ENCODE data around the gene FBXO24. TPM values are rescaled to one million over a fixed set of nuclear protein-coding genes. Genes with fewer than 3 reads are reported as not detected.
"Not testable (repeated sequence)": the region's sequence is repeated elsewhere in the genome, so short reads cannot be mapped to it uniquely, and the experiment has no call there.

Gene FBXO24
- total and polyA plus RNA-seq, 7 experiments from 2014 or later = 0.75 to 3.1 (median 2.0) TPM

DNA sequence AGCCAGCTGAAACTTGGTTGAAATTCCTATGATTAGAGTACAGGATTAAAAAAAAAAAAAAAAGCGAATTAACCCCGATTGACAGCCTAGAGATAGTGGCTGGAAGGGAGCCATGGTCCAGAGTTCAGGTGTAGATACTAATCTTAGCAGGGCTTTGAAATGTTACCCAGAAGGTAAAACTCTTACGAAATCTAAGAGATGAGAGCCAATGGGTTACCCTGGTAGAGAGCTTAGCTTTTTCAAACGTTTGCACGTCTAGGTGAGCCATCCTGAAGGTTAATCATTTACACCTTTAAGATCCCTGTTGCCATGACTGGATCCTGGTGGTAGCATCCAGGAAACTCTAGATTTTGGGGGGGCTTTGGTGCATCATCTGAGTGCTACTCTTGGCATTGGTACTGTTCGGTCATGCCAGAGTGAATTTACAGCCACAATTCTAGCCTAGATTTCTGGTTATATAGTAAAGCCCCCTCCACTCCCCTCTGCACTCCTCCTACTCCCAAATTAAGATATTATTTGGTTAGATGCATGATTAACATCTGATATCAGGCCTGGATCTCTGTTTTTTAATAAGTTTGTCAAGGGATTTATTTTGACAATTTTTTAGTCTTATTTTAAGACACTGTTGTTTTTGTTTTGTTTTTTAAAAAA is 45.9 kb upstream of the FBXO24 start:
- intact Hi-C loops (cut with micrococcal nuclease) = no loop called here
- Histone ChIP-seq H3K4me3 (ENCODE audit: low read length) (peak overlapping the region; percentile 73), H3K4me1 (ENCODE audit: control insufficient read depth in 2 of 2, insufficient read depth in 2 of 2, low read length in 2 of 2) (peaks cover 41 to 52% of the 10 kb centered on the region in 2 donors), H3K27ac (ENCODE audit: low read depth, low read length) (peak overlapping the region; percentile 59), H3K36me3 (ENCODE audit: control insufficient read depth in 2 of 3, insufficient read depth in 3 of 3, low read length in 3 of 3) (peaks cover 0 to 3% (median 0%) of the 10 kb centered on the region in 3 experiments), H3K9me3 (ENCODE audit: control insufficient read depth in 2 of 3, low read length in 3 of 3) (no peaks in the 10 kb centered on the region), H3K27me3 (ENCODE audit: control insufficient read depth in 2 of 2, insufficient read depth in 2 of 2, low read length in 2 of 2) (no peaks in the 10 kb centered on the region)
- Mint-ChIP-seq H3K27me3 (peaks cover 0 to 2% (median 0%) of the 10 kb centered on the region in 5 donors), H3K9me3 (no peaks in the 10 kb centered on the region), H3K4me3 (peak overlapping the region; percentile 85 to 100 (median 92)), H3K4me1 (peaks cover 40 to 67% (median 61%) of the 10 kb centered on the region in 7 donors), H3K27ac (peak overlapping the region; percentile 22 to 90 (median 73)), H3K36me3 (peaks cover 0 to 9% (median 0%) of the 10 kb centered on the region in 5 donors)
- DNase-seq (no peak), ATAC-seq (no peak)
- CTCF ChIA-PET = interaction anchor here (0.7 to 5.4 kb wide), 2 partner anchors 19 to 312 kb away, joined by 4 to 33 read pairs; partner anchors contain the start of gene SLC12A9
- POLR2A ChIA-PET = interaction anchor here (0.5 to 4.4 kb wide), 2 partner anchors 9 to 161 kb away, joined by 4 to 32 read pairs; no protein-coding TSS in a partner anchor

DNA sequence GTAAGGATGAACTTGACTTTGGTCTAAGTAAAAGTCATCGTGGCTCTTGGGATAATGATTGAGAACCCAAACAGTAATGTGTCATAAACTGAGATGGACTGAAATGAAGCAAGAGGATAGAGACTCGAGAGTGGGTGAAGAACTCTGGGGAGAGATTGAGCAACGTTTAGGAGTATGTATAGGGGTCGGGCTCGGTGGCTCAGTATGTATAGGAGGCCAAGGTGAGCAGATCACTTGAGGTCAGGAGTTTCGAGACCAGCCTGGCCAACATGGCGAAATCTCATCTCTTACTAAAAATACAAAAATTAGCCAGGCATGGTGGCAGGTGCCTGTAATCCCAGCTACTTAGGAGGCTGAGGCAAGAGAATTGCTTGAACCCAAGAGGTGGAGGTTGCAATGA is 44.8 kb upstream of the FBXO24 start:
- H3K27ac ChIP-seq (ENCODE audit: low read depth, low read length); H3K9me3 Mint-ChIP-seq; H3K9me3 ChIP-seq (ENCODE audit: control insufficient read depth in 2 of 3, low read length in 3 of 3); H3K27me3 Mint-ChIP-seq; intact Hi-C loops (cut with micrococcal nuclease); H3K27me3 ChIP-seq (ENCODE audit: control insufficient read depth in 2 of 2, insufficient read depth in 2 of 2, low read length in 2 of 2); H3K36me3 Mint-ChIP-seq; H3K36me3 ChIP-seq (ENCODE audit: control insufficient read depth in 2 of 3, insufficient read depth in 3 of 3, low read length in 3 of 3); ATAC-seq; DNase-seq: not testable (repeated sequence)
- H3K4me1 Mint-ChIP-seq = peaks cover 51 to 78% (median 72%) of the 10 kb centered on the region in 7 donors
- H3K27ac Mint-ChIP-seq = peak overlapping the region; percentile 2 to 88 (median 53)
- H3K4me1 ChIP-seq (ENCODE audit: control insufficient read depth in 2 of 2, insufficient read depth in 2 of 2, low read length in 2 of 2) = peaks cover 52 to 63% of the 10 kb centered on the region in 2 donors
- peak overlapping the region; percentile 25 for H3K4me3 ChIP-seq (ENCODE audit: low read length)
- H3K4me3 Mint-ChIP-seq = peak overlapping the region; percentile 35 to 100 (median 54)
- ChIA-PET CTCF (interaction anchor here (0.6 to 5.4 kb wide), 4 partner anchors 18 to 185 kb away, joined by 3 to 33 read pairs (median 7); no protein-coding TSS in a partner anchor), POLR2A (interaction anchor here (0.7 to 3.1 kb wide), 5 partner anchors 14 to 62 kb away, joined by 3 to 13 read pairs (median 4); partner anchors contain the start of genes FBXO24, LRCH4 and TSC22D4)

DNA sequence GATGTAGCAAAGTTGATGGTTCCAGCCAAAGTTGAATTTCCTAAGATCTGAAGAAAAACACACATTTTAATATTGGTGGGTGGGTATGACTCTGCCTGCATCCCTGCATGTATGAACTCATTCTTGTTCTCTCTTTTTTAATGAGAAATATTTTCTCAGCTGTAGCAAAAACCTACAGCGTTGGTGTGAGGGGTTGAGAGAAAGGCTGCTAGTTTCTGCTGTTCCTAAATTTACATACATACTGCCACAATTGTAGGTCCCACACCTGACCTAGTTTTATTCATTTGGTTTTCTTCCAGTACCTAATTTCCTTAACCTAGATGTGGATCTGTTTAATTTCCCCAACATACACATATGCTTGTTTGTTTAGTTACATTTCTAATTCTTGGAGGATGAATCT is 42.5 kb upstream of the FBXO24 start:
- ChIA-PET POLR2A (interaction anchor here (0.8 to 3.1 kb wide), 5 partner anchors 17 to 114 kb away, joined by 3 to 17 read pairs (median 4); partner anchors contain the start of genes FBXO24, LRCH4 and MEPCE), CTCF (interaction anchor here (1.0 to 5.4 kb wide), 3 partner anchors 16 to 66 kb away, joined by 3 to 33 read pairs (median 11); no protein-coding TSS in a partner anchor)
- peaks cover under 1 to 14% (median 5%) of the 10 kb centered on the region in 5 donors for H3K36me3 Mint-ChIP-seq
- intact Hi-C loops (cut with micrococcal nuclease) = no loop called here
- peaks cover 0 to 2% (median 0%) of the 10 kb centered on the region in 5 donors for H3K27me3 Mint-ChIP-seq
- peak overlapping the region; percentile 61 to 82 (median 70) for H3K4me3 Mint-ChIP-seq
- H3K4me3 ChIP-seq (ENCODE audit: low read length) = no peak overlapping the region
- H3K36me3 ChIP-seq (ENCODE audit: control insufficient read depth in 2 of 3, insufficient read depth in 3 of 3, low read length in 3 of 3) = peaks cover 0 to 4% (median 0%) of the 10 kb centered on the region in 3 experiments
- H3K4me1 ChIP-seq (ENCODE audit: control insufficient read depth in 2 of 2, insufficient read depth in 2 of 2, low read length in 2 of 2) = peaks cover 69 to 77% of the 10 kb centered on the region in 2 donors
- H3K9me3 ChIP-seq (ENCODE audit: control insufficient read depth in 2 of 3, low read length in 3 of 3) = no peaks in the 10 kb centered on the region
- H3K27ac Mint-ChIP-seq = peak overlapping the region; percentile 77 to 95 (median 88)
- H3K27me3 ChIP-seq (ENCODE audit: control insufficient read depth in 2 of 2, insufficient read depth in 2 of 2, low read length in 2 of 2) = no peaks in the 10 kb centered on the region
- ATAC-seq = no peak
- no peak for DNase-seq
- H3K4me1 Mint-ChIP-seq = peaks cover 69 to 95% (median 87%) of the 10 kb centered on the region in 7 donors
- H3K9me3 Mint-ChIP-seq = no peaks in the 10 kb centered on the region
- peak overlapping the region; percentile 56 for H3K27ac ChIP-seq (ENCODE audit: low read depth, low read length)

DNA sequence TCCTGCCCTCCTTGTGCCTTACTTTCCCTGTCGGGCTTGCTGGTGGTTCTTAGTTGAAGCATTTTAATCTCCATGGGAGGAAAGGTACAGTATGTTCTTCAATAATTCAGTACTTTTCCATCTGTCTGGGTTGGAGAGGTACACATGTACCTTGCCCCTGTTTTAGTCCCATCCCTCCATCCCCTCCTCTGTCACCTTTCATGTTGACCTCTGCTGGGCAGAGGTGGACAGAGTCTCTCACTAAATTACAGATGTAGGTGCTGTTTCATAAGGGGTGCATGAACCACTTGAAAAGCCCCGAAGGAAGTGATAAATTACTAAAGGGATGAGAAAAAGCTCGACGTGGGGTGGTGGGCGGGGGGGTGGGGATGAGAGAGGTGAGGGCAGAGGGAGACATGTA is 41.7 kb upstream of the FBXO24 start:
- Histone ChIP-seq H3K27ac (ENCODE audit: low read depth, low read length) (peak overlapping the region; percentile 56), H3K27me3 (ENCODE audit: control insufficient read depth in 2 of 2, insufficient read depth in 2 of 2, low read length in 2 of 2) (no peaks in the 10 kb centered on the region), H3K36me3 (ENCODE audit: control insufficient read depth in 2 of 3, insufficient read depth in 3 of 3, low read length in 3 of 3) (peaks cover 0 to 8% (median 0%) of the 10 kb centered on the region in 3 experiments), H3K4me1 (ENCODE audit: control insufficient read depth in 2 of 2, insufficient read depth in 2 of 2, low read length in 2 of 2) (peaks cover 69 to 85% of the 10 kb centered on the region in 2 donors), H3K9me3 (ENCODE audit: control insufficient read depth in 2 of 3, low read length in 3 of 3) (no peaks in the 10 kb centered on the region), H3K4me3 (ENCODE audit: low read length) (no peak overlapping the region)
- DNase-seq = no peak
- CTCF ChIA-PET = interaction anchor here (1.0 to 5.4 kb wide), 6 partner anchors 12 to 75 kb away, joined by 3 to 33 read pairs (median 4); no protein-coding TSS in a partner anchor
- peaks cover 73 to 98% (median 91%) of the 10 kb centered on the region in 7 donors for H3K4me1 Mint-ChIP-seq
- H3K9me3 Mint-ChIP-seq = no peaks in the 10 kb centered on the region
- H3K27me3 Mint-ChIP-seq = no peaks in the 10 kb centered on the region
- peak overlapping the region; percentile 66 to 82 (median 70) for H3K4me3 Mint-ChIP-seq
- POLR2A ChIA-PET = interaction anchor here (0.8 to 3.1 kb wide), 10 partner anchors 8 to 132 kb away, joined by 3 to 17 read pairs (median 4); partner anchors contain the start of genes FBXO24 and LRCH4
- peak overlapping the region; percentile 77 to 95 (median 88) for H3K27ac Mint-ChIP-seq
- no peak for ATAC-seq
- peaks cover 3 to 13% (median 10%) of the 10 kb centered on the region in 5 donors for H3K36me3 Mint-ChIP-seq
- intact Hi-C loops (cut with micrococcal nuclease) = no loop called here

DNA sequence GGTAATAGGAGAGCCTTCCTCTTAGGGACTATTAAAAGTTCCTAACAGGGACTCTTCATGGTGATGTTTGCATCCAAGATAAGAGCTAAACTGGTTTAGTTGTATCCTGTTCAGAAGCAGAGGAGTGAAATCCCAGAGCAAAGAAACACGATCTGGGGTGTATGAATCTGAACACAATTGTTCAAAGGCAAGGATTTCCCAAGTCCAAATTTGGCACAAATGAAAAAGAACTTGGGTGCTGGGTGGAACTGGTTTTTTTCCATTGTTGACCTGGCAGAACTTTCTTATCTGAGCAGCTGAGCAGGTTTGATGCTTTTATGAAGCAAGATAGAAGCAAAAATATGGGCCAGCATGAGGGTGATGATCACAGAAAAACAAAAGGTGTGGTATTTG is 41.2 kb upstream of the FBXO24 start:
- ChIA-PET POLR2A (interaction anchor here (0.7 to 2.4 kb wide), 10 partner anchors 8 to 131 kb away, joined by 3 to 17 read pairs (median 4); partner anchors contain the start of genes MEPCE and ZCWPW1), CTCF (interaction anchor here (1.1 to 5.4 kb wide), 4 partner anchors 11 to 75 kb away, joined by 3 to 33 read pairs (median 4); no protein-coding TSS in a partner anchor)
- Mint-ChIP-seq H3K9me3 (no peaks in the 10 kb centered on the region), H3K36me3 (peaks cover 3 to 16% (median 10%) of the 10 kb centered on the region in 5 donors), H3K4me1 (peaks cover 72 to 100% (median 92%) of the 10 kb centered on the region in 7 donors), H3K27me3 (no peaks in the 10 kb centered on the region), H3K4me3 (peak overlapping the region; percentile 64 to 82 (median 70)), H3K27ac (peak overlapping the region; percentile 77 to 95 (median 88))
- peak overlapping the region; percentile 7 for H3K4me3 ChIP-seq (ENCODE audit: low read length)
- no peaks in the 10 kb centered on the region for H3K9me3 ChIP-seq (ENCODE audit: control insufficient read depth in 2 of 3, low read length in 3 of 3)
- peaks cover 0 to 8% (median 0%) of the 10 kb centered on the region in 3 experiments for H3K36me3 ChIP-seq (ENCODE audit: control insufficient read depth in 2 of 3, insufficient read depth in 3 of 3, low read length in 3 of 3)
- H3K4me1 ChIP-seq (ENCODE audit: control insufficient read depth in 2 of 2, insufficient read depth in 2 of 2, low read length in 2 of 2) = peaks cover 70 to 91% of the 10 kb centered on the region in 2 donors
- no peaks in the 10 kb centered on the region for H3K27me3 ChIP-seq (ENCODE audit: control insufficient read depth in 2 of 2, insufficient read depth in 2 of 2, low read length in 2 of 2)
- H3K27ac ChIP-seq (ENCODE audit: low read depth, low read length) = peak overlapping the region; percentile 56
- ATAC-seq (no peak), DNase-seq (no peak)
- intact Hi-C loops (cut with micrococcal nuclease) = loop anchor here in 1 of 2 donors (1.0 kb wide), 1 partner anchor 14 kb away; no protein-coding TSS in a partner anchor
